GM19372 (cell line): ENCODE results near the gene C4orf50.

Experiments
- ATAC-seq: cut with Tn5 transposase; IDR thresholded peaks from one replicate; pipeline ENCODE4 v1.9.1; 2021; ENCODE audit warnings: mild to moderate bottlenecking, low read depth, moderate library complexity; ENCODE audit not compliant: unreplicated experiment

The C4orf50 gene

GRCh38 chr4:5973486-5974220, 44.6 kb downstream of the C4orf50 start:
- ATAC-seq = no peak

GRCh38 chr4:5973033-5973432, 45.2 kb downstream of the C4orf50 start:
- no peak for ATAC-seq

GRCh38 chr4:5972571-5972970, 45.7 kb downstream of the C4orf50 start:
- no peak for ATAC-seq

- ATAC-seq = no peak
Measured at GRCh38 chr4:5971078-5971450, 47.2 kb downstream of the C4orf50 start.

- ATAC-seq = no peak
Measured at GRCh38 chr4:5970381-5971077, 47.7 kb downstream of the C4orf50 start.

- ATAC-seq = no peak
Measured at GRCh38 chr4:5969777-5970176, 48.5 kb downstream of the C4orf50 start.

- ATAC-seq = no peak
Measured at GRCh38 chr4:5969336-5969735, 48.9 kb downstream of the C4orf50 start.

- ATAC-seq = no peak
Measured at GRCh38 chr4:5968246-5968645, 50.0 kb downstream of the C4orf50 start.

- ATAC-seq = no peak
Measured at GRCh38 chr4:5967783-5968182, 50.4 kb downstream of the C4orf50 start.

GRCh38 chr4:5965225-5965624, 53.0 kb downstream of the C4orf50 start:
- no peak for ATAC-seq

GRCh38 chr4:5964030-5964429, 54.2 kb downstream of the C4orf50 start:
- ATAC-seq = no peak

- ATAC-seq = no peak
Measured at GRCh38 chr4:5963611-5964010, 54.6 kb downstream of the C4orf50 start.

- no peak for ATAC-seq
Measured at GRCh38 chr4:5962416-5962815, 55.8 kb downstream of the C4orf50 start.

- ATAC-seq = no peak
Measured at GRCh38 chr4:5960252-5960880, 57.9 kb downstream of the C4orf50 start.

GRCh38 chr4:5959211-5959982, 58.8 kb downstream of the C4orf50 start:
- no peak for ATAC-seq

GRCh38 chr4:5958199-5958735, 60.0 kb downstream of the C4orf50 start:
- ATAC-seq = no peak

GRCh38 chr4:5957076-5957475, 61.2 kb downstream of the C4orf50 start:
- ATAC-seq = no peak

- ATAC-seq = no peak
Measured at GRCh38 chr4:5956285-5957021, 61.8 kb downstream of the C4orf50 start.

- ATAC-seq = no peak
Measured at GRCh38 chr4:5955856-5956255, 62.4 kb downstream of the C4orf50 start.

- no peak for ATAC-seq
Measured at GRCh38 chr4:5955201-5955821, 62.9 kb downstream of the C4orf50 start.
